ENCODE results near the gene PRND.
"Not testable (repeated sequence)": the region's sequence is repeated elsewhere in the genome, so short reads cannot be mapped to it uniquely, and the experiment has no call there.

Gene PRND

DNA sequence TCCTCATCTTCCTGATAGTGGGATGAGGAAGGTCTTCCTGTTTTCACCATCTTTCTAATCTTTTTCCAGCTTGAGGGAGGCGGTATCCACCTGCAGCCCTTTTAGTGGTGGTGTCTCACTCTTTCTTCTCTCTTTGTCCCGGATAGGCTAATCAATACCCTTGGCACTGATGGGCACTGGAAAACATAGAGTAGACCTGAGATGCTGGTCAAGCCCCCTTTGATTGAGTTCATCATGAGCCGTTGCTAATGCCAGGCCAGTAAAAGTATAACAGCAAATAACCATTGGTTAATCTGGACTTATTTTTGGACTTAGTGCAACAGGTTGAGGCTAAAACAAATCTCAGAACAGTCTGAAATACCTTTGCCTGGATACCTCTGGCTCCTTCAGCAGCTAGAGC is 21.8 kb upstream of the PRND start:
- no peak overlapping the region for H3K4me3 ChIP-seq (ENCODE audit: low read depth, low read length, poor library complexity, severe bottlenecking)
- H3K9me3 ChIP-seq (ENCODE audit: low read length), result no peaks in the 10 kb centered on the region
- no peaks in the 10 kb centered on the region for H4K20me1 ChIP-seq (ENCODE audit: insufficient read depth, low read length)
- no peak for TF ChIP-seq EZH2 (IDR thresholded peaks at IDR 0.05; ENCODE audit: borderline replicate concordance, low read length)
- TF ChIP-seq, protein P1, sequence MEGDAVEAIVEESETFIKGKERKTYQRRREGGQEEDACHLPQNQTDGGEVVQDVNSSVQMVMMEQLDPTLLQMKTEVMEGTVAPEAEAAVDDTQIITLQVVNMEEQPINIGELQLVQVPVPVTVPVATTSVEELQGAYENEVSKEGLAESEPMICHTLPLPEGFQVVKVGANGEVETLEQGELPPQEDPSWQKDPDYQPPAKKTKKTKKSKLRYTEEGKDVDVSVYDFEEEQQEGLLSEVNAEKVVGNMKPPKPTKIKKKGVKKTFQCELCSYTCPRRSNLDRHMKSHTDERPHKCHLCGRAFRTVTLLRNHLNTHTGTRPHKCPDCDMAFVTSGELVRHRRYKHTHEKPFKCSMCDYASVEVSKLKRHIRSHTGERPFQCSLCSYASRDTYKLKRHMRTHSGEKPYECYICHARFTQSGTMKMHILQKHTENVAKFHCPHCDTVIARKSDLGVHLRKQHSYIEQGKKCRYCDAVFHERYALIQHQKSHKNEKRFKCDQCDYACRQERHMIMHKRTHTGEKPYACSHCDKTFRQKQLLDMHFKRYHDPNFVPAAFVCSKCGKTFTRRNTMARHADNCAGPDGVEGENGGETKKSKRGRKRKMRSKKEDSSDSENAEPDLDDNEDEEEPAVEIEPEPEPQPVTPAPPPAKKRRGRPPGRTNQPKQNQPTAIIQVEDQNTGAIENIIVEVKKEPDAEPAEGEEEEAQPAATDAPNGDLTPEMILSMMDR (IDR thresholded peaks at IDR 0.05; ENCODE audit: low read length), result no peak
- H3K4me2 ChIP-seq (ENCODE audit: low read length), result no peak overlapping the region
- H3K9me2 ChIP-seq (ENCODE audit: low read depth, low read length), result no peaks in the 10 kb centered on the region
- H3F3A ChIP-seq (ENCODE audit: insufficient read depth, low read length), result no peaks in the 10 kb centered on the region
- no peak overlapping the region for H2AFZ ChIP-seq (ENCODE audit: low read length)
- H3K9ac ChIP-seq (ENCODE audit: low read length), result no peak overlapping the region
- no peak overlapping the region for H3K27ac ChIP-seq (ENCODE audit: low read depth, low read length, poor library complexity, severe bottlenecking)
- H3K27me3 ChIP-seq (ENCODE audit: insufficient read depth, low read length), result no peaks in the 10 kb centered on the region
- peaks cover 21% of the 10 kb centered on the region for H3K36me3 ChIP-seq (ENCODE audit: insufficient read depth, low read length)
- H3K4me1 ChIP-seq (ENCODE audit: insufficient read depth, low read length, severe bottlenecking), result peaks cover 10% of the 10 kb centered on the region
- H3K79me2 ChIP-seq (ENCODE audit: insufficient read depth, low read length), result 0 out of 2 replicates have a peak, but pooled peaks cover 9% of the 10 kb centered on the region

DNA sequence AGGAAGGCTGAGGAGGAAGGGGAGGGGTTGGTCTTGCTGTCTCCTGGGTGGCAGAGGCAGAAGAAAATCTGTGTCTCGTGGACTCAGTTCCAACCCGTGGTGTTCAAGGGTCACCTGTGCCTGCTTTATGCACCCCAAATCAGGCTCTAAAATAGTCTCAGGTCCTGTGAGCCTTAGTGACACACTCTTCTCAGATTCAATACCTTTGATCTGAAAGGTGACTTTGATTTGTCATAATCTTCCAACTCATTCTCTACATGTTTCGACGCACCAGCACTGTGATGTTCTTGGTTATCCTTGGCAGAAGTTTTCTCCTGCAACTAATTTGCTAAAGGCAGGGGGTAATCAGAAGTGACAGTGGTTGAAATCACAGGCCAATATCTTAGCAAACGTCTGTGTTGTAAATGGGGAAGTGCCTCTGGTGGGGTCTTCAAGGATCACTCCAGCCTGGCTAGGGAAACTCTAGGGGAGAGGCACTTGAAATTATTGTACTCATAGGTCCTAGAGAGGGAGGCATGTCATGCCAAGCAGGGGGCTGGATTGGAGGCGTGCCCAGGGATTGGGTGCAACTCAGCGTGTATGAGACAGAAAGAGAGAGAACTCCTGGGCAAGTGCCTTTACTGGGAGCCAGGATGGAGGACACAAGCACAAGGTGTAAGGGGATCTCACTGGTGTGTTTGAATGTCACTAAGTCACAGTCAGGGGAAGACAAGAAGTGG is 19.0 kb upstream of the PRND start:
- Histone ChIP-seq H2AFZ (ENCODE audit: low read length) (no peak overlapping the region), H3K4me1 (ENCODE audit: insufficient read depth, low read length, severe bottlenecking) (peaks cover 10% of the 10 kb centered on the region), H3K27me3 (ENCODE audit: insufficient read depth, low read length) (no peaks in the 10 kb centered on the region), H4K20me1 (ENCODE audit: insufficient read depth, low read length) (no peaks in the 10 kb centered on the region), H3K9me2 (ENCODE audit: low read depth, low read length) (no peaks in the 10 kb centered on the region), H3K4me3 (ENCODE audit: low read depth, low read length, poor library complexity, severe bottlenecking) (no peak overlapping the region), H3K36me3 (ENCODE audit: insufficient read depth, low read length) (peaks cover 21% of the 10 kb centered on the region), H3K27ac (ENCODE audit: low read depth, low read length, poor library complexity, severe bottlenecking) (no peak overlapping the region), H3K9me3 (ENCODE audit: low read length) (no peaks in the 10 kb centered on the region), H3F3A (ENCODE audit: insufficient read depth, low read length) (no peaks in the 10 kb centered on the region), H3K79me2 (ENCODE audit: insufficient read depth, low read length) (no peaks in the 10 kb centered on the region), H3K9ac (ENCODE audit: low read length) (no peak overlapping the region), H3K4me2 (ENCODE audit: low read length) (no peak overlapping the region)
- TF ChIP-seq, protein P1 (IDR thresholded peaks at IDR 0.05; ENCODE audit: low read length), result no peak
- TF ChIP-seq EZH2 (IDR thresholded peaks at IDR 0.05; ENCODE audit: borderline replicate concordance, low read length), result no peak

DNA sequence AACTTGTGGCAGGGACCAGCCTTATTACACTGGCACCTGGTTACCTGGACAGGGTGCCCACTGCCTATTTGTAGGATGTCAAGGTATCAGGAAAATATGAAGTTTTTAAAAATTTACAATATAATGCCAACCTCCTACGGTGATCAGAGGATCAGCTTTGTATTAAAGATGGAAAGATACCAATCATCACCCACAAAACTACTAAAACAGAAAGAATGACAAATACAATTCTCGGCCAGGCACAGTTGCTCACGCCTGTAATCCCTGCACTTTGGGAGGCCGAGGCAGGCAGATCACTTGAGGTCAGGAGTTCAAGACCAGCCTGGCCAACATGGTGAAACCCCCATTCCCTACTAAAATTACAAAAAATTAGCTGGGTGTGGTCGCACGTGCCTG is 18.4 kb upstream of the PRND start:
- no peak overlapping the region for H3K27ac ChIP-seq (ENCODE audit: low read depth, low read length, poor library complexity, severe bottlenecking)
- no peak overlapping the region for H2AFZ ChIP-seq (ENCODE audit: low read length)
- no peak overlapping the region for H3K9ac ChIP-seq (ENCODE audit: low read length)
- H3F3A ChIP-seq (ENCODE audit: insufficient read depth, low read length), result no peaks in the 10 kb centered on the region
- TF ChIP-seq, protein P1 (IDR thresholded peaks at IDR 0.05; ENCODE audit: low read length), result no peak
- no peak for TF ChIP-seq EZH2 (IDR thresholded peaks at IDR 0.05; ENCODE audit: borderline replicate concordance, low read length)
- H3K36me3 ChIP-seq (ENCODE audit: insufficient read depth, low read length), result peaks cover 21% of the 10 kb centered on the region
- no peaks in the 10 kb centered on the region for H3K79me2 ChIP-seq (ENCODE audit: insufficient read depth, low read length)
- H3K4me3 ChIP-seq (ENCODE audit: low read depth, low read length, poor library complexity, severe bottlenecking), result no peak overlapping the region
- no peaks in the 10 kb centered on the region for H3K9me3 ChIP-seq (ENCODE audit: low read length)
- no peaks in the 10 kb centered on the region for H3K9me2 ChIP-seq (ENCODE audit: low read depth, low read length)
- peaks cover 10% of the 10 kb centered on the region for H3K4me1 ChIP-seq (ENCODE audit: insufficient read depth, low read length, severe bottlenecking)
- no peaks in the 10 kb centered on the region for H3K27me3 ChIP-seq (ENCODE audit: insufficient read depth, low read length)
- H4K20me1 ChIP-seq (ENCODE audit: insufficient read depth, low read length), result no peaks in the 10 kb centered on the region
- no peak overlapping the region for H3K4me2 ChIP-seq (ENCODE audit: low read length)

DNA sequence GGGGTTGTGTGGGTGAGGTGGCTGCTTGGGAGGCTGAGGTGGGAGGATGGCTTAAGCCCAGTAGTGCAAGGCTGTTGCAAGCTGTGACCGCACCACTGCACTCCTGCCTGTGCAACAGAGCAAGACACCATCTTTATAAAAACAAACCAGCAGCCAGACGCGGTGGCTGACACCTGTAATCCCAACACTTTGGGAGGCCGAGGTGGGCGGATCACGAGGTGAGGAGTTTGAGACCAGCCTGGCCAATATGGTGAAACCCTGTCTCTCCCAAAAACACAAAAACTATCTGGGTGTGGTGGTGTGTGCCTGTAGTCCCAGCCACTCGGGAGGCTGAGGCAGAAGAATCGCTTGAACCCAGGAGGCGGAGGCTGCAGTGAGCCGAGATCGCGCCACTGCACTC is 14.8 kb upstream of the PRND start:
- H3K27ac ChIP-seq (ENCODE audit: low read depth, low read length, poor library complexity, severe bottlenecking); H3K4me2 ChIP-seq (ENCODE audit: low read length); H3K9me3 ChIP-seq (ENCODE audit: low read length); H3K4me3 ChIP-seq (ENCODE audit: low read depth, low read length, poor library complexity, severe bottlenecking); H3K36me3 ChIP-seq (ENCODE audit: insufficient read depth, low read length); H3F3A ChIP-seq (ENCODE audit: insufficient read depth, low read length); H2AFZ ChIP-seq (ENCODE audit: low read length); H3K9me2 ChIP-seq (ENCODE audit: low read depth, low read length); H3K79me2 ChIP-seq (ENCODE audit: insufficient read depth, low read length); H3K4me1 ChIP-seq (ENCODE audit: insufficient read depth, low read length, severe bottlenecking); H4K20me1 ChIP-seq (ENCODE audit: insufficient read depth, low read length); H3K27me3 ChIP-seq (ENCODE audit: insufficient read depth, low read length); H3K9ac ChIP-seq (ENCODE audit: low read length): not testable (repeated sequence)
